ENCODE results near the gene GPC6.
"Not testable (repeated sequence)": the region's sequence is repeated elsewhere in the genome, so short reads cannot be mapped to it uniquely, and the experiment has no call there.

The GPC6 gene

DNA sequence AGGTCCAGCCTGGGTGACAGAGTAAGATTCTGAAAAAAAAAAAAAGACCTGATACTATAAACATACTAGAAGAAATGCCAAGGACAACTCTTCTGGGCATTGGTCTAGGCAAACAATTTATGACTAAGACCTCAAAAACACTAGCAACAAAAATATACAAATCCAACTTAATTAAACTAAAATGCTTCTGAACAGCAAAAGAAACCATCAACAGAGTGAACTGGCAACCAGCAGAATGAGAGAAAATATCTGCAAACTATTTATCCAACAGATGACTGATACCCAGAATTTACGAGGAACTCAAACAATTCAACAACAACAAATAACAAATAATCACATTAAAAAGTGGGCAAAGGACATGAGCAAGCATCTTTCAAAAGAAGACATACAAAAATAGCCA lies 26.8 kb upstream of the GPC6 start:
- TF ChIP-seq, protein P1, sequence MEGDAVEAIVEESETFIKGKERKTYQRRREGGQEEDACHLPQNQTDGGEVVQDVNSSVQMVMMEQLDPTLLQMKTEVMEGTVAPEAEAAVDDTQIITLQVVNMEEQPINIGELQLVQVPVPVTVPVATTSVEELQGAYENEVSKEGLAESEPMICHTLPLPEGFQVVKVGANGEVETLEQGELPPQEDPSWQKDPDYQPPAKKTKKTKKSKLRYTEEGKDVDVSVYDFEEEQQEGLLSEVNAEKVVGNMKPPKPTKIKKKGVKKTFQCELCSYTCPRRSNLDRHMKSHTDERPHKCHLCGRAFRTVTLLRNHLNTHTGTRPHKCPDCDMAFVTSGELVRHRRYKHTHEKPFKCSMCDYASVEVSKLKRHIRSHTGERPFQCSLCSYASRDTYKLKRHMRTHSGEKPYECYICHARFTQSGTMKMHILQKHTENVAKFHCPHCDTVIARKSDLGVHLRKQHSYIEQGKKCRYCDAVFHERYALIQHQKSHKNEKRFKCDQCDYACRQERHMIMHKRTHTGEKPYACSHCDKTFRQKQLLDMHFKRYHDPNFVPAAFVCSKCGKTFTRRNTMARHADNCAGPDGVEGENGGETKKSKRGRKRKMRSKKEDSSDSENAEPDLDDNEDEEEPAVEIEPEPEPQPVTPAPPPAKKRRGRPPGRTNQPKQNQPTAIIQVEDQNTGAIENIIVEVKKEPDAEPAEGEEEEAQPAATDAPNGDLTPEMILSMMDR (IDR thresholded peaks at IDR 0.05; ENCODE audit: low read depth, low read length, missing control alignments): no peak
- in situ Hi-C loops (cut with HindIII; ENCODE audit: low sequenced_read_pairs): loop anchor here (25.0 kb wide), 2 partner anchors 113 to 488 kb away; no protein-coding TSS in a partner anchor
- H3K4me3 ChIP-seq (ENCODE audit: low read depth, low read length): no peak overlapping the region
- DNase-seq (ENCODE audit: low read depth): no peak

DNA sequence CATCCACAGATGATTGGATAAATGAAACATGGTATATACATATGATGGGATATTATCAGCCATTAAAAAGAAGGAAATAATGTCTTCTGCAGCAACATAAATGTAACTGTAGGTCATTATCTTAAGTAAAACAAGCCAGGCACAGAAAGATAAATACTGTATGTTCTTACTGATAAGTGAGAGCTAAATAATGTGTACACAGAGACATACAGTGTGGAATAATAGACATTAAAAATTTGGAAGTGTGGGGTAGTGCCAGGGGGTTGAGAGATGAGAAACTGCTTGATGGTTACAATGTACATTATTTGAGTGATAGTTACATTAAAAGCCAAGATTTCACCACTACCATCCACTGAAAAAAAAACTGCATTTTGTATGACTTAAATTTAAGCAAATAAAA lies 26.0 kb upstream of the GPC6 start:
- DNase-seq (ENCODE audit: low read depth): no peak
- in situ Hi-C loops (cut with HindIII; ENCODE audit: low sequenced_read_pairs): loop anchor here (25.0 kb wide), 2 partner anchors 113 to 488 kb away; no protein-coding TSS in a partner anchor
- H3K4me3 ChIP-seq (ENCODE audit: low read depth, low read length): no peak overlapping the region
- TF ChIP-seq, protein P1 (IDR thresholded peaks at IDR 0.05; ENCODE audit: low read depth, low read length, missing control alignments): no peak

DNA sequence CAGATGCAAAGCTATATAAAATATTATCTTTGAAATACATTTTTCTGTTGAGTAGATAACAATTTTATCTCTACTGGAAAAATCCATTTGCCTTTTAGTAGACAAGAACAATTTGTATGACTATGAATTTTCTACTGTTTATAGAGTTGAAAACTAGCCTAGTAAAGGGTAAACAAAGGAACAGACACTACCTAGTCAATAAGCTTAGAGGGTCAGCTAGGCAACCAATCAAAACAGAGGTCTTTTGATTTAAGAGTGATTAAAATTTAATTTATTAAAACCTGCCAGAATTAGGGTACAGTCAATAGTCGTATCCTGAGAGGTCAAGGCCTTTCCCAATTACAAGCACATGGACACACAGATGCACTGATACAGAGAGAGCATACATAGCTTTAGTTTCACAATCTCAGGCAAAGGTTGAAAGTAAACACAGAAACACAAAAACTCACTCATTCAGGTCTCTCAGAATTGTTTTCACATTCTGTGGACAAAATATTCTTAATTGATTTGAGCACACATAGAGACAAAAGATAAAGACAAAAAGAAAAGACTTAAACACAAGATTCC lies 24.5 kb upstream of the GPC6 start:
- in situ Hi-C loops (cut with HindIII; ENCODE audit: low sequenced_read_pairs): loop anchor here (25.0 kb wide), 2 partner anchors 115 to 490 kb away; no protein-coding TSS in a partner anchor
- no peak for DNase-seq (ENCODE audit: low read depth)
- TF ChIP-seq, protein P1 (IDR thresholded peaks at IDR 0.05; ENCODE audit: low read depth, low read length, missing control alignments): no peak
- no peak overlapping the region for H3K4me3 ChIP-seq (ENCODE audit: low read depth, low read length)

DNA sequence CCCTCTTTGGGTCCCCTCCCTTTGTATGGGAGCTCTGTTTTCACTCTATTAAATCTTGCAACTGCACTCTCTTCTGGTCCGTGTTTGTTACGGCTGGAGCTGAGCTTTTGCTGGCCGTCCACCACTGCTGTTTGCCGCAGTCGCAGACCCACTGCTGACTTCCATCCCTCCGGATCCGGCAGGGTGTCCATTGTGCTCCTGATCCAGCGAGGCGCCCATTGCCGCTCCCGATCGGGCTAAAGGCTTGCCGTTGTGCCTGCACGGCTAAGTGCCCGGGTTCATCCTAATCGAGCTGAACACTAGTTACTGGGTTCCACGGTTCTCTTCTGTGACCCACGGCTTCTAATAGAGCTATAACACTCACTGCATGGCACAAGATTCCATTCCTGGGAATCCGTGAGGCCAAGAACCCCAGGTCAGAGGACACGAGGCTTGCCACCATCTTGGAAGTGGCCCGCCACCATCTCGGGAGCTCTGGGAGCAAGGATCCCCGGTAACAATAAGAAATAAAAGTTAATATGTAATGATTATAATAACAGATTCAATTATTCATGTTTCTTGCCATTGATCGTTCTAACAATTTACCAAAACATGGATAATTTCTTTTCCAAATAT lies 19.7 kb upstream of the GPC6 start:
- DNase-seq (ENCODE audit: low read depth); H3K4me3 ChIP-seq (ENCODE audit: low read depth, low read length): not testable (repeated sequence)
- in situ Hi-C loops (cut with HindIII; ENCODE audit: low sequenced_read_pairs): loop anchor here (25.0 kb wide), 2 partner anchors 120 to 495 kb away; no protein-coding TSS in a partner anchor

DNA sequence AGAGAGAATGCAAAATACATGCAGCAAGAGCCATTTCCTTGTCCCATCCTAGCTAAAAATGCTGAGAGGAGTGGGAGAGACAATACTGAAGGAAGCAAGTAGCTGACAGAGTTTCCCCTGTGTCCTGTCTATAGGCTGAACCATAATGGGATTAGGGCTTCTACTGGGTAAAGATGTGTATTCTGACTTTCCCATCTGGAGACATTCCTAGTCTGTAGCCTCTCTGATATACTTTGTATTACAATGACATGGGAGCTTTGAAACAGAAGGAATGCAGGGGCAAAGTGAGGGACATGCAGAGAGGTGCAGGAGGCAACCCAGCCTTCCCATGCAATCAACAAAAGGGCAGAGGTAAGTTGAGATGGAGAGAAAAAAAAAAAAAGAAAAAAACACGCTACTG lies 10.5 kb upstream of the GPC6 start:
- TF ChIP-seq, protein P1 (IDR thresholded peaks at IDR 0.05; ENCODE audit: low read depth, low read length, missing control alignments): no peak
- in situ Hi-C loops (cut with HindIII; ENCODE audit: low sequenced_read_pairs): loop anchor here (25.0 kb wide), 2 partner anchors 129 to 504 kb away; no protein-coding TSS in a partner anchor
- H3K4me3 ChIP-seq (ENCODE audit: low read depth, low read length): no peak overlapping the region
- DNase-seq (ENCODE audit: low read depth): no peak

DNA sequence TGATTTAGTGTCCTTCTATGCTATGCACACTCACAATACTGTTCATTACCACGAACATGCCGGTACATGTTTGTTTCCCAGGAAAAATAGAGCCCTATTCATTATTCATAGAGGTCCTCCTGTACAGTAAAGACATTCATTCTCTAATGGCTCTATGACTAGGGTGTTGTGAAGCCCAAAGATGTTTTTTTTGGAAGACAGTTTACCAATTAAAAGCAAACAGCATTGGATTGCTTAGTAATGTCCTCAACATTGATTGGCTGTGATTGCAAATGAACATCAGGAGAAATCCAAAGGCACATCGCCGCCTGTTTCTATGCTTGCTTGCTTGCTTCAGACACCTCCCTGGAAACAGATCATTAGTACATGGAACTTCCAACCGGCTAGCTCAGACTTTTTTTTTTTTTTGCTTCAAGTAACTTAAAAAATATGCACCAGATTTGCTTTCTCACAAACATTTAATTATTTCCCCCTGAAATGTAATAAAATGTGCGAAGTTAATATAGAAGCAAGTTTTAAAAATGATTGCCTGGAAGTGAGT lies 8.8 kb upstream of the GPC6 start:
- no peak for DNase-seq (ENCODE audit: low read depth)
- TF ChIP-seq, protein P1 (IDR thresholded peaks at IDR 0.05; ENCODE audit: low read depth, low read length, missing control alignments): no peak
- no peak overlapping the region for H3K4me3 ChIP-seq (ENCODE audit: low read depth, low read length)
- in situ Hi-C loops (cut with HindIII; ENCODE audit: low sequenced_read_pairs): loop anchor here (25.0 kb wide), 2 partner anchors 130 to 505 kb away; no protein-coding TSS in a partner anchor

DNA sequence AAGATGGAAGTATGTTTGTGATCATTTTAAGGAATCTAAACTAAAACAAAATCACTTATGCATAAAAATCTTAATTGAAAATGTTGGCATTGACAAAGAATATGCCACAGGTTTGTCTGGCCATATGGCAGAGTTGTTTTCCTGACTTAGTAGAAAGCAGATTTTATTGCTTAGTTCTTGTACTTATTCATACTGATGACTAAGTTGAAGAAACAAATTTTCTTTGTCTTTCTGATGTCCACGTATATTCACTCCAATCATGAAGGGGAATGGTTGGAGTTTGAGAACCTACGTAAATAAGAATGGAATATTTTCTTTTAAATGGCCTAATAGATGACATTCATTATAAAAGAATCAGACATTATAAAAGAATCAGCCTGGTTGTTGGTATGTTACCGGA lies 8.0 kb upstream of the GPC6 start:
- DNase-seq (ENCODE audit: low read depth): no peak
- TF ChIP-seq, protein P1 (IDR thresholded peaks at IDR 0.05; ENCODE audit: low read depth, low read length, missing control alignments): no peak
- H3K4me3 ChIP-seq (ENCODE audit: low read depth, low read length): no peak overlapping the region
- in situ Hi-C loops (cut with HindIII; ENCODE audit: low sequenced_read_pairs): loop anchor here (25.0 kb wide), 2 partner anchors 131 to 506 kb away; no protein-coding TSS in a partner anchor
